Panc1 (cell line): ENCODE measurements around the gene CCDC127. TPM values are rescaled to one million over a fixed set of nuclear protein-coding genes. Genes with fewer than 3 reads are reported as not detected.

Experiments used
- ATAC-seq: fragments of 200-7000 bp; cut with Tn5 transposase; 2 replicates; pipeline ENCODE4 v1.9.1; 2020; ENCODE audit warnings: mild to moderate bottlenecking, moderate library complexity
- BruUV-seq: library from RNA; stranded (reverse); fragments of 400-500 nt; replicated peaks from 2 replicates; lab custom pipeline; 2021; lab: Mats Ljungman, UMichigan
- CTCF ChIA-PET: fragments of 300-600 bp; sonication (Branson Sonifier 250); formaldehyde crosslinking; loops from one replicate; lab custom pipeline; 2022; ENCODE audit warnings: antibody characterized with exemption; lab: Charles Lee
- POLR2A ChIA-PET: fragments of 300-600 bp; sonication (Branson Sonifier 250); formaldehyde crosslinking; loops from one replicate; lab custom pipeline; 2022; ENCODE audit warnings: antibody characterized with exemption; lab: Charles Lee
- DNase-seq: peaks from one replicate; pipeline ENCODE4 v3.0.0-alpha.2; 2010; ENCODE audit warnings: low read depth, low spot score
- H3K27ac ChIP-seq: 2 replicates; pipeline ENCODE4 v1.5.1; 2011; ENCODE audit warnings: mild to moderate bottlenecking, low read length, inconsistent platforms
- H3K27me3 ChIP-seq: fragments of 200-500 bp; sonication (Bioruptor generic); 2 replicates; pipeline ENCODE4 v1.6.0; 2014; ENCODE audit warnings: low read length, inconsistent platforms; ENCODE audit not compliant: control insufficient read depth, insufficient read depth
- H3K36me3 ChIP-seq: fragments of 200-500 bp; sonication (Bioruptor generic); 2 replicates; pipeline ENCODE4 v1.5.1; 2014; ENCODE audit warnings: inconsistent platforms, mild to moderate bottlenecking, low read length, moderate library complexity; ENCODE audit not compliant: control insufficient read depth, insufficient read depth
- H3K4me1 ChIP-seq: 2 replicates; pipeline ENCODE4 v1.5.1; 2011; ENCODE audit warnings: inconsistent platforms, mild to moderate bottlenecking, low read length, moderate library complexity; ENCODE audit not compliant: control insufficient read depth, insufficient read depth
- H3K4me3 ChIP-seq, 2 experiments: 2 replicates each; pipeline ENCODE4 v1.5.1; 2011 to 2012; ENCODE audit warnings: low read depth in 2 of 2, low read length in 2 of 2, mild to moderate bottlenecking in 2 of 2, inconsistent platforms in 1 of 2, moderate library complexity in 1 of 2
- H3K9me3 ChIP-seq: fragments of 200-500 bp; sonication (Bioruptor generic); 2 replicates; pipeline ENCODE4 v1.5.1; 2014; ENCODE audit warnings: low read depth, mild to moderate bottlenecking, inconsistent platforms, low read length, moderate library complexity; ENCODE audit not compliant: control insufficient read depth, insufficient read depth
- CTCF ChIP-seq: fragments of 450-650 bp; IDR thresholded peaks from 2 replicates; pipeline ENCODE4 v1.5.1; 2017; ENCODE audit warnings: mild to moderate bottlenecking
- POLR2AphosphoS5 ChIP-seq: IDR thresholded peaks from 2 replicates; pipeline ENCODE4 v1.6.1; 2012; ENCODE audit warnings: mild to moderate bottlenecking, low read depth, low read length, moderate library complexity
- REST ChIP-seq, 2 experiments: IDR thresholded peaks; 2 replicates each; pipeline ENCODE4 v1.6.1; 2011 to 2012; ENCODE audit warnings: low read depth in 2 of 2, control low read depth in 1 of 2, low read length in 1 of 2, mild to moderate bottlenecking in 1 of 2, moderate library complexity in 1 of 2; ENCODE audit not compliant: insufficient read depth in 1 of 2
- SIN3A ChIP-seq: IDR thresholded peaks from 2 replicates; pipeline ENCODE4 v1.6.1; 2012; ENCODE audit warnings: low read depth, mild to moderate bottlenecking, low read length, moderate library complexity, borderline replicate concordance; ENCODE audit not compliant: insufficient read depth
- TCF7L2 ChIP-seq: IDR thresholded peaks from 2 replicates; pipeline ENCODE4 v1.6.1; 2011; ENCODE audit warnings: mild to moderate bottlenecking, low read depth, low read length, inconsistent platforms
- in situ Hi-C: cut with HindIII; loops from 2 replicates; pipeline ENCODE4 v1.10.0; 2016; ENCODE audit warnings: low sequenced_read_pairs, low pct_unique_long_range_greater_than_20kb
- intact Hi-C: fragments of 100-400 bp; cut with micrococcal nuclease; formaldehyde crosslinking; loops from one replicate; pipeline ENCODE4 v1.10.0; 2022; ENCODE audit not compliant: unreplicated experiment
- total RNA-seq: library from RNA; stranded (reverse); gene quantifications from one replicate; pipeline ENCODE4 v1.2.1, GENCODE V29; 2021; ENCODE audit not compliant: unreplicated experiment

Gene CCDC127
- total RNA-seq, 1 experiment from 2014 or later: 8.1 TPM

GRCh38 chr5:171801-172331 lies 46.1 kb downstream of the CCDC127 start:
- ChIA-PET CTCF (no interaction called here), POLR2A (no interaction called here)
- TF ChIP-seq POLR2AphosphoS5: no peak
- no peak for TF ChIP-seq REST (IDR thresholded peaks at IDR 0.05; ENCODE audit: insufficient read depth in 1 of 2, low read depth in 2 of 2, low read length in 1 of 2)
- TF ChIP-seq SIN3A: no peak
- TF ChIP-seq CTCF: no peak
- TF ChIP-seq TCF7L2: no peak
- H3K4me1 ChIP-seq: 0 out of 2 replicates have a peak, but pooled peaks cover 6% of the 10 kb centered on the region
- H3K4me3 ChIP-seq: no peak overlapping the region
- in situ Hi-C loops: no loop called here
- DNase-seq: no peak
- H3K27me3 ChIP-seq: no peaks in the 10 kb centered on the region; the same call in 1 of the 2 replicates
- H3K9me3 ChIP-seq: no peaks in the 10 kb centered on the region
- H3K27ac ChIP-seq: no peak overlapping the region
- BruUV-seq: no TSS peak
- ATAC-seq: no peak
- intact Hi-C loops: no loop called here
- H3K36me3 ChIP-seq: no peaks in the 10 kb centered on the region

- Histone ChIP-seq H3K4me3 (no peak overlapping the region), H3K36me3 (no peaks in the 10 kb centered on the region), H3K27me3 (no peaks in the 10 kb centered on the region), H3K27ac (no peak overlapping the region), H3K9me3 (no peaks in the 10 kb centered on the region), H3K4me1 (peaks cover 9% of the 10 kb centered on the region; the same call in 1 of the 2 replicates)
- DNase-seq (no peak), ATAC-seq (no peak)
- in situ Hi-C loops (no loop called here), intact Hi-C loops (no loop called here)
- ChIA-PET CTCF (no interaction called here), POLR2A (no interaction called here)
- TF ChIP-seq REST (IDR thresholded peaks at IDR 0.05; ENCODE audit: insufficient read depth in 1 of 2, low read depth in 2 of 2, low read length in 1 of 2): no peak
- no peak for TF ChIP-seq TCF7L2
- TF ChIP-seq SIN3A: no peak
- no TSS peak for BruUV-seq
Measured at GRCh38 chr5:170971-171800, 46.8 kb downstream of the CCDC127 start.
